ENCODE measurements around the gene TGM1.
"Not testable (repeated sequence)": the region's sequence is repeated elsewhere in the genome, so short reads cannot be mapped to it uniquely, and the experiment has no call there.

TGM1 gene

DNA sequence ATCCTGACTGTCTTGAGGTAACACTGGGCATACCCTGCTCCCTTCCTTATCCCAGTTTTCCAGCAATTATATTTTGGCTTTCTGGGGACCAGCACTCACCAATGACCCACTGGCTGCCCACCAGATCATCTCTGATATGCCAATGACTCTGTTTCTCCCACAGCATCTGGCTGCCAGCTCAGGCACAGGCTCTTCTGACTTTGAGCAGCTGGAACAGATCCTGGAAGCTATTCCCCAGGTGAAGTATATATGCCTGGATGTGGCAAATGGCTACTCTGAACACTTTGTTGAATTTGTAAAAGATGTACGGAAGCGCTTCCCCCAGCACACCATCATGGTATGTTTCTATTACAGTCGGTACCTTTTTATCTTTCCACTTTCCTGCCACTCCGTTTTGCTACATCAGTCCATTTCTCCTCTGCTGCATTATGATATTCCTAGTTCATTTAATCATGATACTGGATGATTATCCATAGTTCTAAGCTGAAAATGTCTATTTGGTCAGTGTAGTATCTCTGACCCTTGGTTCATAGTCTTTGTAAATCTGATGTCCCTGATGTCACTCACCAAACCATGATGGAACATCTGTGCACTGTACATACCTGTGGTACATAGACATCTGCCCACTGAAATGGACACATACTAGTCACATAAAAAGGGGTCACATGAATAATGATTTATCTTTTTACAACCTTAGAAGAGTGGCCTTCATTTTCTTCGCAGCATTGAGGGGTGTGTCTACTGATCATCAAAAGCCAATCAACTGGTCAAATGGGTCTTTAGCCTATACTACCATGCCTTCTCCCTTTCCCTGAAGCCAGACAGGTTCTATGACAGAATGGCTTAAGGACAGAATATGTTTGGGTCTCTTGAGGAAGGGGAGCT is 26.9 kb downstream of the TGM1 start:
- in situ Hi-C loops (cut with HindIII; ENCODE audit: low sequenced_read_pairs): no loop called here

DNA sequence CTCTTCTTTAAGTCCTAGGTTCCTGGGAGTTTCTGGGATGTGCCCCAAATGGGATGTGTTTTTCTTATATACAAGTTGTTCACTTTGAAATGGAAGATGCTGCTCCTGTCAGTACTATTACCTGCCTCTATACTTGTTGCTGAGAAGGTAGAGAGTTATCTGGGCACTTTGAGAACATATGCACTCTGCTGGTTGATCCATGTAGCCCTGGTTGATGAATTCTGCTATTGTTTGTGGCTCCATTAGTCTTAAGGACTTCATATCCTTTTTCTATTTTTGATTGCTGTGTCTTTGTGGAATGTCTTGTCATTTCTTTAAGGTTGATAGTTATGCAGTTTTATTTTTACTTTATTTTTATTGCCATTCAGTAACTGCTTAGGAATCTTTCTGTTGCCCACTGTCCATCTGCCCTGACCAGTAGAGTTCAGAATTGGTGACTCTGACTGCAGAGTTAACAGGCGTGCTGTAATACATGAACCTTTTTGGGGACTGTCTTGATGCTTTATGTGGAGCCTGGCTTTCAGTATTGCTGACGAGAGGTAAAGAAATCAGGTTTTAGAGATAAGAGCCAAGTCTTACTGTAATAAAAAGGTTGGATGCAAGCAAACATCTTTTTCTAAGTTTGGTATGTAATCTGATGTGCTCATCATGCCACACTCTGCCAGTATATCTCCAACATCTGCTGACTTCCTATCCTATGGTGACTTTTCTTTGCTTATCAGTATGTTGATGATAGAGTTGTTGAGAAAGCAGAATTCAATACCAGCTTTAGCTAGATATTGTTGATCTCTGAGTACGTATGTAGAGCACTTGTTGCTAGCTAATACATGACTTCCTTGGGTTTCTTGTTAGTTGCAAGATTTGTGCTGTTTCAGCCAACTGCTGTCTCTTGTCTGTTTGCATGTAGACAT is 28.6 kb downstream of the TGM1 start:
- in situ Hi-C loops (cut with HindIII; ENCODE audit: low sequenced_read_pairs): no loop called here

DNA sequence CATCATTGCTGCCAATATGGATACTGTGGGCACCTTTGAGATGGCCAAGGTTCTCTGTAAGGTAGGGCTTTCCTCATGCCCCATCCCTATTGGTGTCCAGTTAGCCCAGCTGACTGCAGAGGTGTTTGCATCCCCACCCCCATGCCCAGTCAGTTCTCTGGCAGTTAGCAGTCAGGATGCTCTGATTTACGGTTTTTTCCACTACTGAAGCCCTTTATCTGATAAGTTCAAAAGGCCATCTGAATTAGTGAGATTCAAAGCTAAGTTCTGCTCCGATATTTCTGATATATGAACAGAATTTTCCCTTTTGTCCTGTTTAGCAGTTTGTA is 29.5 kb downstream of the TGM1 start:
- in situ Hi-C loops (cut with HindIII; ENCODE audit: low sequenced_read_pairs): no loop called here

DNA sequence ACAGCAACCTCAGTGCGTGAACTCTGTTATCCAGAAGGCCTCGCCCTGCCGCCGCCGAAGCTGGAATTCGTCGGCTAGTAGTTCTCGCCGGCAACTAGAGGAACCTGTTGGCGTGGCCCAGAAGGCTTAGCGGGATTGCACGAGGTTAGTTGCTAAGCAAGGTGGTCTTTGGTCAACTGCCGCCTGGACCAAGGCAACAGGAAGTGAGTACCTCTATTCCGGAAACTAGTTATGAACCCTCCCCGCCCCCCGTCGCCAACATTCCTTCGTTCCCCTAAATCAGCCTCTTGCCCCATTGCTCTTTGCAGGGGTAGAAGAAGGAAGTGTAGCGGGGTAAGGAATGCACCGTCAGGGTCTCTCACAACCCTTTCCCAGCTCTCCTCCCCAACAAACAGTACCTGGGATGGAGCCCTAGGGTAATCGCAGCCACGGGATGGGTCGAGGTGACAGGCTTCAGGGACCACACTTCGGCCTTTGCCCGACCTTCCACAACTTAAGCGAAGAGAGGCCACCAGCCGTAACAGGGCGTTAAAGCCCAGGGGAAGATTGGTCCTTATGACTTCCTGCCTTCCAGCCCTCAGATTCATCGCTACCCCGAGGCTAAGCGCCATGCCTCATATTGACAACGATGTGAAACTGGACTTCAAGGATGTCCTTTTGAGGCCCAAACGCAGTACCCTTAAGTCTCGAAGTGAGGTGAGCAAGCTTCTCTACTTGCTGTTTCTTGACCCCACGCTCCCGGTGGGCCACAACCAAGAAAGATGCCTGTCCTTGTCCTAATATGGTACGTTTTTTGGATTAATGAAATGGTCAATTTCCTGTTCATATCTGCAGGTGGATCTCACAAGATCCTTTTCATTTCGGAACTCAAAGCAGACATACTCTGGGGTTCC is 30.1 kb downstream of the TGM1 start, which contains the start of gene GMPR2:
TSS of gene GMPR2 (plus strand) at position 285 of the 893 bp plus-strand sequence. CDS start at position 610, 325 bp downstream.
- in situ Hi-C loops (cut with HindIII; ENCODE audit: low sequenced_read_pairs): no loop called here

- in situ Hi-C loops (cut with HindIII; ENCODE audit: low sequenced_read_pairs): no loop called here
Observed at GRCh38 chr14:24232121-24232644, 30.8 kb downstream of the TGM1 start, which contains the start of gene NEDD8. TSS of gene NEDD8 (minus strand) at chr14:24232367. CDS start at chr14:24232267, 100 bp downstream.

- in situ Hi-C loops (cut with HindIII; ENCODE audit: low sequenced_read_pairs): no loop called here
Observed at GRCh38 chr14:24231263-24232120, 31.5 kb downstream of the TGM1 start.

DNA sequence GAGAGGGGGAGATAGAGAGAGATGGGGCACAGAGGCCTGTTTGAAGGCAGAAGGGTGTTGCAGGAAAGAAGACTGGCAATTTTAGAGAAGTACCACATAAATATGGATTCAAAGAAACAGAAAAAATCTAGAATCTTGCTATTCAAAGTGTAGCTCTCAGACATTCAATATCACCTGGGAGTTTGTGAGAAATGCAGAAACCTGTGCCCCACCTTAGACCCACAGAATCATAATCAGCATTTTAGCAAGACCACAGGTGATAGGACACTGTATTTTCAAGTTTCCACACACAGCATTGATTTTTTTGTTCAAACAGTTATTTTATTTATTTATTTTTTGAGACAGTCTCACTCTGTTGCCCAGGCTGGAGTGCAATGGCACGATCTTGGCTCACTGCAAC is 34.1 kb downstream of the TGM1 start:
- in situ Hi-C loops (cut with HindIII; ENCODE audit: low sequenced_read_pairs): no loop called here

- in situ Hi-C loops (cut with HindIII; ENCODE audit: low sequenced_read_pairs): no loop called here
Observed at GRCh38 chr14:24226473-24226872, 36.5 kb downstream of the TGM1 start.

GRCh38 chr14:24224618-24225071 is 38.3 kb downstream of the TGM1 start:
- in situ Hi-C loops (cut with HindIII; ENCODE audit: low sequenced_read_pairs): no loop called here

- in situ Hi-C loops (cut with HindIII; ENCODE audit: low sequenced_read_pairs): not testable (repeated sequence)
Observed at GRCh38 chr14:24222987-24223386, 40.0 kb downstream of the TGM1 start.

GRCh38 chr14:24219521-24219920 is 43.5 kb downstream of the TGM1 start:
- in situ Hi-C loops (cut with HindIII; ENCODE audit: low sequenced_read_pairs): no loop called here

DNA sequence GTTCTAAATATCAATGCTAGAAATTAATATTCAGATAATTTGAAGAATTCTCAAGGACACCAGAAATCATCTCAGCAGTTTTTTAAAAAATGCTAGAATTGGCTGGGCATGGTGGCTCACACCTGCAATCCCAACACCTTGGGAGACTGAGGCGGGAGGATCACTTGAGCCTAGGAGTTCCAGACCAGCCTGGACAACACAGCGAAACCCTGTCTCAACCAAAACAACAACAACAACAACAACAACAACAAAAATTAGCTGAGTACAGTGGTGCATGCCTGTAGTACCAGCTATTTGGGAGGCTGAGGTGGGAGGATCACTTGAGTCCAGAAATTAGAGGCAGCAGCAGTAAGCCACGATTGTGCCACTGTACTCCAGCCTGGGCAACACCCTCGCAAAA is 43.9 kb downstream of the TGM1 start:
- in situ Hi-C loops (cut with HindIII; ENCODE audit: low sequenced_read_pairs): no loop called here

DNA sequence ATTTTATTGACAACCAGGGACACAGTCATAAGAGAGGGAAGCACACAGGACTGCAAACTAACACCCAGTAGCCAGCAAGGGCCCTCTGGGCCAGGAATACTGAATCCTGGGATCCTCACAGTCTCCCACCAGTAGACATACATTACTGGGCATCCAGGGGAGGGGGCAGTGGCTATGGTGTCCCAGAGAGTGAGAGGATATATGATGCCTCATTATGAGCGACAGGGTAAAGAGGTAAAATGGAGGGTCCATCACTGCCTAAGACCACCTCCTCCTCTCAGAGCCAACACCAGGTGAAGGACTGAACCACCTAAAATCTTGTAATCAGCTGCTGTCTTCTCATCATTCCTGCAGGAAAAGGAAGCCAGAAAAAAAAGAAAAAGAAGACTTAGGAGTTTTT is 46.1 kb downstream of the TGM1 start:
- in situ Hi-C loops (cut with HindIII; ENCODE audit: low sequenced_read_pairs): not testable (repeated sequence)

DNA sequence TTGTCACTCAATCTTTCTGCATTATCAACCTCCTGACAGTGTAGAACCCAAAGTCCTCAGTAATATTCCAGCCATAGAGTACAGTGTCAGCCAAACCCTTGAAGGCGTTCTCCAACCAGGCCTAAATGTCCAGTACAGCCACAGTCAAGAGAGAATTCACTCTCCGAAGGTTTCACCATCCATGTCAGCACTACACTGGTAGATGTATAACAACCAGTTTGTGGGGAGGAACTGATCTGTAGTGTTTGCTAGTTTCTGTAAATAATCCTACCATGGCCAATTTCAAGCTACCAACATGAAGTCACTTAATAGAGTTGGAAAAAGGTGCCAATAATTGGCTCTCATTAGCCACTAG is 46.7 kb downstream of the TGM1 start:
- in situ Hi-C loops (cut with HindIII; ENCODE audit: low sequenced_read_pairs): no loop called here

DNA sequence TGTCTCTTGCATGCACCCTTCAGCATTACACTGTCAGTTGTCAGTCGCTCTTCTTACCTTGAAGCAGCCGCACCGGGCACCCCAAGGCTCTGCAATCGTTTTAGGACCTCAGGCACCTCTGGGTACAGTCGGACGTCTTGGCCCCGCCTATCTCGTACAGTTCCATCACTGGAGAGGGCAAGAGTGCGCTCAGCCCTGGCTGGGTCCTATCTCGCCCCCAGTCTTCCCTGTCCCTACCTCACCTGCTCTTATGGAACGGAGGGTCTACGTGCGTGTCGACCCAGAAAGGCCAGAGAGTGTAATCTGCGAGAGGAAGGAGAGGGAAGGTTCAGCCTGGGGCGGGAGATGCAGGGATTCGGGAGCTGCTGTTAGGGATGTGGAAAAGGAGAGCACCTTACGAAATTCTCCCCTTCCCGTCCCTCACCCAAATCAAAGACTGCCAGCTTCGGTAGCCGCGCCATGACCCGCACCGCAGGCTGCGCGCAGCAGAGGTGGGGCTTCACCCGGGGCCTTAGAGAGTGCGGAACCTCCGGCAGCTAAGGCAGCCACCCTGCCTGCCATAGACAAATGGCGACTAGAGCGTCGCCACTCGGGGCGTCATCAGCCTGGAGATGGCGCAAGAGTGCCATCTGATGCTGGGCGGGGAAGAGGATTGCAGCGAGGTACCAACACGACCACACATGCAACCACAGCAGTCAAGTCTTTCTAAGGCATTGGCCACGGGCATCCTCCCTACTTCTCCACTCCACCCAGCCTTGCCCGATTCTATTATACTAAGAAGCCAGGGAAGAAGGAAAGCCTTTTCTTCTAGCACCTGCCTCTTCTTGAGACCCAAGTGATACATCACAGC is 47.3 kb downstream of the TGM1 start, which contains the start of gene MDP1:
TSS of gene MDP1 (minus strand) at position 572 of the 850 bp plus-strand sequence. CDS start at position 461, 111 bp downstream.
- in situ Hi-C loops (cut with HindIII; ENCODE audit: low sequenced_read_pairs): no loop called here

GRCh38 chr14:24213866-24214662 is 48.9 kb downstream of the TGM1 start:
- in situ Hi-C loops (cut with HindIII; ENCODE audit: low sequenced_read_pairs): no loop called here

Measured in DLD1 (cell line).